HepG2 (cell line): ENCODE results near the gene TAS1R3. TPM values are rescaled to one million over a fixed set of nuclear protein-coding genes. Genes with fewer than 3 reads are reported as not detected.

Experiments
- BORCS8-MEF2B ChIP-seq: sonication (generic); formaldehyde crosslinking; IDR thresholded peaks from 2 replicates; pipeline ENCODE4 v1.8.0; 2022; ENCODE audit warnings: mild to moderate bottlenecking, missing genetic modification reagents
- KMT2A ChIP-seq: sonication (generic); formaldehyde crosslinking; IDR thresholded peaks from 2 replicates; pipeline ENCODE4 v1.4.0; 2020; ENCODE audit warnings: missing genetic modification reagents
- ZNF674 ChIP-seq: sonication (generic); formaldehyde crosslinking; IDR thresholded peaks from 2 replicates; pipeline ENCODE4 v1.5.0; 2020; ENCODE audit warnings: low read depth, mild to moderate bottlenecking, missing genetic modification reagents
- polyA plus RNA-seq, 8 experiments: library from polyadenylated mRNA; depleted of rRNA in 3 of 8; stranded (reverse) in 7 of 8; unstranded in 1 of 8; fragments of >200 nt; fragmentation: Illumina TruSeq in 4 of 8; extraction: Trizol in 4 of 8; gene quantifications; 2 replicates each; pipeline versions ENCODE4 v1.2.1 to v1.2.3, GENCODE V29; 2011 to 2016; ENCODE audit warnings: low read depth in 4 of 8, missing spikeins in 1 of 8, mixed read lengths in 1 of 8; ENCODE audit not compliant: insufficient read depth in 1 of 8
- total RNA-seq, 5 experiments: library from RNA; depleted of rRNA; stranded (reverse); fragments of >200 nt; fragmentation: Illumina TruSeq; extraction: Trizol; gene quantifications; 2 replicates each; pipeline ENCODE4 v1.2.3, GENCODE V29; 2016; ENCODE audit warnings: low read depth in 1 of 5
- TF ChIP-seq, protein P1 (sequence below): sonication (generic); formaldehyde crosslinking; IDR thresholded peaks from 2 replicates; pipeline ENCODE4 v1.4.0; 2020; ENCODE audit warnings: missing genetic modification reagents
- TF ChIP-seq, protein P2 (sequence below), 2 experiments: sonication (generic) in 1 of 2; formaldehyde crosslinking in 1 of 2; IDR thresholded peaks; 2 replicates each; pipeline versions ENCODE4 v1.6.1 to v1.9.0; 2014 to 2022; ENCODE audit warnings: antibody characterized with exemption in 1 of 2, borderline replicate concordance in 1 of 2, inconsistent platforms in 1 of 2, low read depth in 1 of 2, missing genetic modification reagents in 1 of 2
- TF ChIP-seq, protein P3 (sequence below): sonication (generic); formaldehyde crosslinking; IDR thresholded peaks from 2 replicates; pipeline ENCODE4 v1.5.0; 2020; ENCODE audit warnings: mild to moderate bottlenecking, missing genetic modification reagents, moderate library complexity
- TF ChIP-seq, protein P4 (sequence below): sonication (generic); formaldehyde crosslinking; IDR thresholded peaks from 2 replicates; pipeline ENCODE4 v1.4.0; 2020; ENCODE audit warnings: missing genetic modification reagents, low read depth, mild to moderate bottlenecking, borderline replicate concordance
- TF ChIP-seq, protein P5 (sequence below): sonication (generic); formaldehyde crosslinking; IDR thresholded peaks from 2 replicates; pipeline ENCODE4 v1.8.0; 2022; ENCODE audit warnings: mild to moderate bottlenecking, missing genetic modification reagents, moderate library complexity
- TF ChIP-seq, protein P6 (sequence below): sonication (generic); formaldehyde crosslinking; IDR thresholded peaks from 2 replicates; pipeline ENCODE4 v1.4.0; 2020; ENCODE audit warnings: missing genetic modification reagents, borderline replicate concordance

The TAS1R3 gene
- total and polyA plus RNA-seq, 2 of the 13 experiments (the other 11 are each of a cell fraction or from before 2014, with no cell fraction given) = 0.13 to 0.15 TPM

DNA sequence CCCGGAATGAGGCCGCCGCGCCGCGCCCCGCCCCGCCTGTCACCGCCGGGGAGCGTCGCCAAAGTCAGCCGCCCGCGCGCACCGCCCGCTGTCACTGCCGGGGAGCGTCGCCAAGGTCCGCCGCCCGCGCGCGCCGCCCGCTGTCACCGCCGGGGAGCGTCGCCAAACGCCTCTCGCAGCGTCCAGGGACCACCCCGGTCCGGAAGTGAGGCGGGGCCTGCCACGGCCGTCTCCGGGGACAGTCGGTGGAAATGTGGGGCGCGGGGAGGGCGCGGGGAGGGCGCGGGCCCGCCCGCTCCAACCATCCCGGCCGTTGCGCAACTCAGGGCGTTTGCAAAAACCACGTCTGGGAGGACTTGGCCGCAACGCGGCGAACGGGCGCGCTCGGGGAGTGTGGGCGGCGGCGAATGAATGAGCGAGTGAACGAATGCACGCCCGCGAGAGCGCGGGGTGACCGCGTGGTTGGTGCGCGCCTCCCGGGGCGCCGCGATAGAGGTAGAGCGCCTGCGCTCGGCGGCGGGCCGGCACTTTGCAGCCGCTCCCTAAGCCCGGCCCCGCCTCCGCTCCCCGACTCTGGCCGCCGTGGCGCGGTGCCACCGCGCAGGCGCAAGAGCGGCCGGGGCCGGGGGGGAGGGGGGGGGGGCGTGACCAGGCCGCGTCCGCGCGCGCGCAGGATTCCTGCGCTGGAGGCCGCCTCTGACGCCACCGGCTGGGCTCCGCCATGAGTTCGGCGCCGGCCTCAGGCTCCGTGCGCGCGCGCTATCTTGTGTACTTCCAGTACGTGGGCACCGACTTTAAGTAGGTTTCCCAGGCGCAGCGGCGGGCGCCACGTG, 22.9 kb upstream of the TAS1R3 start, which contains the start of the genes ACAP3 and PUSL1 (continued):
- TF ChIP-seq BORCS8-MEF2B (CRISPR knock-in tag) (0 out of 2 replicates have a peak, but pooled peaks have one; percentile 29), KMT2A (no peak), ZNF674 (no peak)
- TF ChIP-seq, protein P1, sequence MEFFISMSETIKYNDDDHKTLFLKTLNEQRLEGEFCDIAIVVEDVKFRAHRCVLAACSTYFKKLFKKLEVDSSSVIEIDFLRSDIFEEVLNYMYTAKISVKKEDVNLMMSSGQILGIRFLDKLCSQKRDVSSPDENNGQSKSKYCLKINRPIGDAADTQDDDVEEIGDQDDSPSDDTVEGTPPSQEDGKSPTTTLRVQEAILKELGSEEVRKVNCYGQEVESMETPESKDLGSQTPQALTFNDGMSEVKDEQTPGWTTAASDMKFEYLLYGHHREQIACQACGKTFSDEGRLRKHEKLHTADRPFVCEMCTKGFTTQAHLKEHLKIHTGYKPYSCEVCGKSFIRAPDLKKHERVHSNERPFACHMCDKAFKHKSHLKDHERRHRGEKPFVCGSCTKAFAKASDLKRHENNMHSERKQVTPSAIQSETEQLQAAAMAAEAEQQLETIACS (CRISPR knock-in tag) = peak; percentile 90
- TF ChIP-seq, protein P2, sequence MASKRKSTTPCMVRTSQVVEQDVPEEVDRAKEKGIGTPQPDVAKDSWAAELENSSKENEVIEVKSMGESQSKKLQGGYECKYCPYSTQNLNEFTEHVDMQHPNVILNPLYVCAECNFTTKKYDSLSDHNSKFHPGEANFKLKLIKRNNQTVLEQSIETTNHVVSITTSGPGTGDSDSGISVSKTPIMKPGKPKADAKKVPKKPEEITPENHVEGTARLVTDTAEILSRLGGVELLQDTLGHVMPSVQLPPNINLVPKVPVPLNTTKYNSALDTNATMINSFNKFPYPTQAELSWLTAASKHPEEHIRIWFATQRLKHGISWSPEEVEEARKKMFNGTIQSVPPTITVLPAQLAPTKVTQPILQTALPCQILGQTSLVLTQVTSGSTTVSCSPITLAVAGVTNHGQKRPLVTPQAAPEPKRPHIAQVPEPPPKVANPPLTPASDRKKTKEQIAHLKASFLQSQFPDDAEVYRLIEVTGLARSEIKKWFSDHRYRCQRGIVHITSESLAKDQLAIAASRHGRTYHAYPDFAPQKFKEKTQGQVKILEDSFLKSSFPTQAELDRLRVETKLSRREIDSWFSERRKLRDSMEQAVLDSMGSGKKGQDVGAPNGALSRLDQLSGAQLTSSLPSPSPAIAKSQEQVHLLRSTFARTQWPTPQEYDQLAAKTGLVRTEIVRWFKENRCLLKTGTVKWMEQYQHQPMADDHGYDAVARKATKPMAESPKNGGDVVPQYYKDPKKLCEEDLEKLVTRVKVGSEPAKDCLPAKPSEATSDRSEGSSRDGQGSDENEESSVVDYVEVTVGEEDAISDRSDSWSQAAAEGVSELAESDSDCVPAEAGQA (IDR thresholded peaks at IDR 0.05; ENCODE audit: low read depth) = no peak
- TF ChIP-seq, protein P2 (CRISPR knock-in tag; IDR thresholded peaks at IDR 0.05; ENCODE audit: borderline replicate concordance) = peak; percentile 36; the same call in 1 of the 2 replicates
- TF ChIP-seq, protein P3, sequence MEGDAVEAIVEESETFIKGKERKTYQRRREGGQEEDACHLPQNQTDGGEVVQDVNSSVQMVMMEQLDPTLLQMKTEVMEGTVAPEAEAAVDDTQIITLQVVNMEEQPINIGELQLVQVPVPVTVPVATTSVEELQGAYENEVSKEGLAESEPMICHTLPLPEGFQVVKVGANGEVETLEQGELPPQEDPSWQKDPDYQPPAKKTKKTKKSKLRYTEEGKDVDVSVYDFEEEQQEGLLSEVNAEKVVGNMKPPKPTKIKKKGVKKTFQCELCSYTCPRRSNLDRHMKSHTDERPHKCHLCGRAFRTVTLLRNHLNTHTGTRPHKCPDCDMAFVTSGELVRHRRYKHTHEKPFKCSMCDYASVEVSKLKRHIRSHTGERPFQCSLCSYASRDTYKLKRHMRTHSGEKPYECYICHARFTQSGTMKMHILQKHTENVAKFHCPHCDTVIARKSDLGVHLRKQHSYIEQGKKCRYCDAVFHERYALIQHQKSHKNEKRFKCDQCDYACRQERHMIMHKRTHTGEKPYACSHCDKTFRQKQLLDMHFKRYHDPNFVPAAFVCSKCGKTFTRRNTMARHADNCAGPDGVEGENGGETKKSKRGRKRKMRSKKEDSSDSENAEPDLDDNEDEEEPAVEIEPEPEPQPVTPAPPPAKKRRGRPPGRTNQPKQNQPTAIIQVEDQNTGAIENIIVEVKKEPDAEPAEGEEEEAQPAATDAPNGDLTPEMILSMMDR (CRISPR knock-in tag) = peak; percentile 33; the same call in 1 of the 2 replicates
- TF ChIP-seq, protein P4, sequence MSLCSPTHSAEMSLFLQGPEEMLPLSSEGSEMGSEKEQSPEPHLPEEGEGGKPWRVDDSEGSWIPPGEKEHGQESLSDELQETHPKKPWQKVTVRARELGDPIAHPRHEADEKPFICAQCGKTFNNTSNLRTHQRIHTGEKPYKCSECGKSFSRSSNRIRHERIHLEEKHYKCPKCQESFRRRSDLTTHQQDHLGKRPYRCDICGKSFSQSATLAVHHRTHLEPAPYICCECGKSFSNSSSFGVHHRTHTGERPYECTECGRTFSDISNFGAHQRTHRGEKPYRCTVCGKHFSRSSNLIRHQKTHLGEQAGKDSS (CRISPR knock-in tag) = peak; percentile 50; the same call in 1 of the 2 replicates
- TF ChIP-seq, protein P5, sequence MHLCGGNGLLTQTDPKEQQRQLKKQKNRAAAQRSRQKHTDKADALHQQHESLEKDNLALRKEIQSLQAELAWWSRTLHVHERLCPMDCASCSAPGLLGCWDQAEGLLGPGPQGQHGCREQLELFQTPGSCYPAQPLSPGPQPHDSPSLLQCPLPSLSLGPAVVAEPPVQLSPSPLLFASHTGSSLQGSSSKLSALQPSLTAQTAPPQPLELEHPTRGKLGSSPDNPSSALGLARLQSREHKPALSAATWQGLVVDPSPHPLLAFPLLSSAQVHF = 0 out of 2 replicates have a peak, but pooled peaks have one; percentile 55
- TF ChIP-seq, protein P6, sequence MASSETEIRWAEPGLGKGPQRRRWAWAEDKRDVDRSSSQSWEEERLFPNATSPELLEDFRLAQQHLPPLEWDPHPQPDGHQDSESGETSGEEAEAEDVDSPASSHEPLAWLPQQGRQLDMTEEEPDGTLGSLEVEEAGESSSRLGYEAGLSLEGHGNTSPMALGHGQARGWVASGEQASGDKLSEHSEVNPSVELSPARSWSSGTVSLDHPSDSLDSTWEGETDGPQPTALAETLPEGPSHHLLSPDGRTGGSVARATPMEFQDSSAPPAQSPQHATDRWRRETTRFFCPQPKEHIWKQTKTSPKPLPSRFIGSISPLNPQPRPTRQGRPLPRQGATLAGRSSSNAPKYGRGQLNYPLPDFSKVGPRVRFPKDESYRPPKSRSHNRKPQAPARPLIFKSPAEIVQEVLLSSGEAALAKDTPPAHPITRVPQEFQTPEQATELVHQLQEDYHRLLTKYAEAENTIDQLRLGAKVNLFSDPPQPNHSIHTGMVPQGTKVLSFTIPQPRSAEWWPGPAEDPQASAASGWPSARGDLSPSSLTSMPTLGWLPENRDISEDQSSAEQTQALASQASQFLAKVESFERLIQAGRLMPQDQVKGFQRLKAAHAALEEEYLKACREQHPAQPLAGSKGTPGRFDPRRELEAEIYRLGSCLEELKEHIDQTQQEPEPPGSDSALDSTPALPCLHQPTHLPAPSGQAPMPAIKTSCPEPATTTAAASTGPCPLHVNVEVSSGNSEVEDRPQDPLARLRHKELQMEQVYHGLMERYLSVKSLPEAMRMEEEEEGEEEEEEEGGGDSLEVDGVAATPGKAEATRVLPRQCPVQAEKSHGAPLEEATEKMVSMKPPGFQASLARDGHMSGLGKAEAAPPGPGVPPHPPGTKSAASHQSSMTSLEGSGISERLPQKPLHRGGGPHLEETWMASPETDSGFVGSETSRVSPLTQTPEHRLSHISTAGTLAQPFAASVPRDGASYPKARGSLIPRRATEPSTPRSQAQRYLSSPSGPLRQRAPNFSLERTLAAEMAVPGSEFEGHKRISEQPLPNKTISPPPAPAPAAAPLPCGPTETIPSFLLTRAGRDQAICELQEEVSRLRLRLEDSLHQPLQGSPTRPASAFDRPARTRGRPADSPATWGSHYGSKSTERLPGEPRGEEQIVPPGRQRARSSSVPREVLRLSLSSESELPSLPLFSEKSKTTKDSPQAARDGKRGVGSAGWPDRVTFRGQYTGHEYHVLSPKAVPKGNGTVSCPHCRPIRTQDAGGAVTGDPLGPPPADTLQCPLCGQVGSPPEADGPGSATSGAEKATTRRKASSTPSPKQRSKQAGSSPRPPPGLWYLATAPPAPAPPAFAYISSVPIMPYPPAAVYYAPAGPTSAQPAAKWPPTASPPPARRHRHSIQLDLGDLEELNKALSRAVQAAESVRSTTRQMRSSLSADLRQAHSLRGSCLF = no peak
